GM20000 (cell line): Measurements from ENCODE around the gene TM4SF18.

Source experiments
- DNase-seq: peaks from one replicate; pipeline ENCODE4 v3.0.0; 2012; ENCODE audit warnings: low spot score
- CTCF ChIP-seq: IDR thresholded peaks from 2 replicates; pipeline ENCODE4 v1.5.1; 2012; ENCODE audit warnings: mild to moderate bottlenecking, control low read depth; ENCODE audit errors: extremely low read depth, missing control alignments

TM4SF18 gene

GRCh38 chr3:149376718-149377407 lies 43.4 kb upstream of the TM4SF18 start:
- no peak for TF ChIP-seq CTCF
- DNase-seq: no peak

GRCh38 chr3:149375501-149376196 lies 42.2 kb upstream of the TM4SF18 start:
- DNase-seq: no peak
- no peak for TF ChIP-seq CTCF

- no peak for DNase-seq
These were observed 41.5 kb upstream of the TM4SF18 start for GRCh38 chr3:149374793-149375500.

GRCh38 chr3:149374391-149374790 lies 41.0 kb upstream of the TM4SF18 start:
- no peak for TF ChIP-seq CTCF
- DNase-seq: no peak

More at GRCh38 chr3:149374793-149375500, 41.5 kb upstream of the TM4SF18 start:
- TF ChIP-seq CTCF: no peak

GRCh38 chr3:149373235-149374125 lies 40.0 kb upstream of the TM4SF18 start:
- no peak for DNase-seq

GRCh38 chr3:149371723-149372114 lies 38.3 kb upstream of the TM4SF18 start:
- no peak for TF ChIP-seq CTCF
- no peak for DNase-seq

More at GRCh38 chr3:149373235-149374125, 40.0 kb upstream of the TM4SF18 start:
- TF ChIP-seq CTCF: no peak
